Trophoblast cell (in vitro differentiated cells and primary cell): ENCODE results near the gene MKX.

Experiments
- DNase-seq, 2 donors: peaks; one replicate each; pipeline ENCODE4 v3.0.0-alpha.2; 2016
- H2AFZ ChIP-seq: 2 replicates; pipeline ENCODE4 v1.6.1; 2013; ENCODE audit warnings: low read length, moderate library complexity, mild to moderate bottlenecking; ENCODE audit not compliant: insufficient read depth, poor library complexity
- H2AK5ac ChIP-seq: 2 replicates; pipeline ENCODE4 v1.6.1; 2013; ENCODE audit warnings: mild to moderate bottlenecking, low read length
- H2BK120ac ChIP-seq: 2 replicates; pipeline ENCODE4 v1.6.1; 2013; ENCODE audit warnings: low read length, mild to moderate bottlenecking, moderate library complexity; ENCODE audit not compliant: insufficient read depth, poor library complexity
- H2BK12ac ChIP-seq: 2 replicates; pipeline ENCODE4 v1.6.1; 2013; ENCODE audit warnings: mild to moderate bottlenecking, low read length, moderate library complexity
- H2BK5ac ChIP-seq: 2 replicates; pipeline ENCODE4 v1.6.1; 2013; ENCODE audit warnings: low read length, low read depth, moderate library complexity, mild to moderate bottlenecking; ENCODE audit not compliant: poor library complexity
- H3K14ac ChIP-seq: 2 replicates; pipeline ENCODE4 v1.6.1; 2013; ENCODE audit warnings: mild to moderate bottlenecking, low read length
- H3K18ac ChIP-seq: 2 replicates; pipeline ENCODE4 v1.6.1; 2013; ENCODE audit warnings: mild to moderate bottlenecking, low read length
- H3K23ac ChIP-seq: 2 replicates; pipeline ENCODE4 v1.6.1; 2013; ENCODE audit warnings: low read length
- H3K27ac ChIP-seq: 2 replicates; pipeline ENCODE4 v1.5.1; 2013; ENCODE audit warnings: low read depth, mild to moderate bottlenecking, inconsistent platforms, low read length, moderate library complexity
- H3K27me3 ChIP-seq: 2 replicates; pipeline ENCODE4 v1.6.1; 2013; ENCODE audit warnings: inconsistent platforms, mild to moderate bottlenecking, low read length, moderate library complexity; ENCODE audit not compliant: insufficient read depth
- H3K36me3 ChIP-seq, 2 experiments: 1 replicate in 1 of 2; 2 replicates in 1 of 2; pipeline ENCODE4 v1.6.1; 2013; ENCODE audit warnings: low read length in 2 of 2, mild to moderate bottlenecking in 2 of 2, moderate library complexity in 1 of 2; ENCODE audit not compliant: insufficient read depth in 2 of 2, control insufficient read depth in 1 of 2
- H3K4ac ChIP-seq: 2 replicates; pipeline ENCODE4 v1.6.1; 2013; ENCODE audit warnings: low read depth, mild to moderate bottlenecking, low read length, moderate library complexity
- H3K4me1 ChIP-seq, 2 experiments: 1 replicate in 1 of 2; 2 replicates in 1 of 2; pipeline ENCODE4 v1.6.1; 2013; ENCODE audit warnings: low read length in 2 of 2, mild to moderate bottlenecking in 2 of 2, moderate library complexity in 1 of 2; ENCODE audit not compliant: insufficient read depth in 2 of 2, control insufficient read depth in 1 of 2
- H3K4me2 ChIP-seq: 2 replicates; pipeline ENCODE4 v1.6.1; 2013; ENCODE audit warnings: inconsistent platforms, mild to moderate bottlenecking, low read length, moderate library complexity
- H3K4me3 ChIP-seq: 2 replicates; pipeline ENCODE4 v1.5.1; 2013; ENCODE audit warnings: mild to moderate bottlenecking, low read depth, low read length, inconsistent platforms
- H3K79me1 ChIP-seq: one replicate; pipeline ENCODE4 v1.6.1; 2013; ENCODE audit warnings: low read length
- H3K79me2 ChIP-seq: 2 replicates; pipeline ENCODE4 v1.6.1; 2013; ENCODE audit warnings: low read length, mild to moderate bottlenecking; ENCODE audit not compliant: control insufficient read depth, insufficient read depth, poor library complexity
- H3K9ac ChIP-seq: 2 replicates; pipeline ENCODE4 v1.6.1; 2013; ENCODE audit warnings: mild to moderate bottlenecking, low read length
- H3K9me3 ChIP-seq: 2 replicates; pipeline ENCODE4 v1.6.1; 2013; ENCODE audit warnings: low read depth, mild to moderate bottlenecking, control low read depth, inconsistent platforms, low read length; ENCODE audit not compliant: insufficient read depth
- H4K12ac ChIP-seq: 2 replicates; pipeline ENCODE4 v1.6.1; 2013; ENCODE audit warnings: low read depth, mild to moderate bottlenecking, low read length, moderate library complexity
- H4K8ac ChIP-seq: 2 replicates; pipeline ENCODE4 v1.6.1; 2013; ENCODE audit warnings: low read depth, mild to moderate bottlenecking, low read length, moderate library complexity
- H4K91ac ChIP-seq: one replicate; pipeline ENCODE4 v1.6.1; 2013; ENCODE audit warnings: low read depth, mild to moderate bottlenecking, low read length, moderate library complexity
- WGBS: extraction: QIAGEN DNeasy Blood & Tissue Kit; methylation state at CpG from one replicate; pipeline ENCODE4 v1.1.7; 2013; ENCODE audit warnings: missing lambda C conversion rate; ENCODE audit not compliant: insufficient read length, insufficient coverage; ENCODE audit errors: extremely low coverage; 5-methylcytosine and 5-hydroxymethylcytosine counted together

The MKX gene

DNA sequence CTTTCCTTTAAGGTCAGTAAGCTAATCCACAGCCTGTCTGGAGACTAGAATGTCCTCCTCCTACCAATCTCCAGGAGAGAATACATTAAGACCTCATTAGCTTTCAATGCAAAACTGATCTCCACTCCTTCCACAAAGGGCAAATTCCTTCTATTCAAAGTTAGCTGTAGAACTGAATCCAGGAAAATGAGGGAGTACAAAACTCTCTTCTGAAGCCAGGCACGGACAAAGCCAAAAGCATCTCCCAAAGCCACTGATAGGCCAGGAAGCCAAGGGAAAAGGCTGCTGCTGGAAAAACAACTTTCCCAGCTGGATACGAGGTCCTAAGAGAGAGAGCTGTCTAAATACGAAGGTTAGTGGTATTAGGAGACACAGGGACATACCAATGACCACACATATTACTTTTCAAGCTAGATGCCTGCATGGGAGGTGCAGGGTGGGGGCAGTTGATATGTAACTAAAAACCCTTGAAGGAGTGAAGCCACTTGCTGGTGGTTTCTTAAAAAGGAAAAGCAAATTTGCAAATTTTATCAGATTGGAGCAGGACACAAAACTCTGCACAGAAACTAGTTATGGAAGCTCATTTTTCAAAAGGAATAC, 43.6 kb downstream of the MKX start:
- H2BK5ac ChIP-seq = no peak overlapping the region
- no peak overlapping the region for H2AFZ ChIP-seq
- H3K4me1 ChIP-seq = no peaks in the 10 kb centered on the region
- no peak overlapping the region for H2AK5ac ChIP-seq
- no peak overlapping the region for H4K8ac ChIP-seq
- H3K18ac ChIP-seq = no peak overlapping the region
- no peak overlapping the region for H4K91ac ChIP-seq
- no peak overlapping the region for H3K4me2 ChIP-seq
- H2BK120ac ChIP-seq = no peak overlapping the region
- H3K9me3 ChIP-seq = no peaks in the 10 kb centered on the region
- no peaks in the 10 kb centered on the region for H3K79me2 ChIP-seq
- H4K12ac ChIP-seq = no peak overlapping the region
- H3K79me1 ChIP-seq = no peaks in the 10 kb centered on the region
- H3K27me3 ChIP-seq = no peaks in the 10 kb centered on the region
- no CpG with 5 or more reads among the region's 3 CpGs for WGBS
- no peak overlapping the region for H3K9ac ChIP-seq
- H3K27ac ChIP-seq = no peak overlapping the region
- no peak overlapping the region for H2BK12ac ChIP-seq
- H3K14ac ChIP-seq = no peak overlapping the region
- no peaks in the 10 kb centered on the region for H3K36me3 ChIP-seq
- no peak for DNase-seq
- no peak overlapping the region for H3K23ac ChIP-seq
- no peak overlapping the region for H3K4me3 ChIP-seq
- no peak overlapping the region for H3K4ac ChIP-seq

DNA sequence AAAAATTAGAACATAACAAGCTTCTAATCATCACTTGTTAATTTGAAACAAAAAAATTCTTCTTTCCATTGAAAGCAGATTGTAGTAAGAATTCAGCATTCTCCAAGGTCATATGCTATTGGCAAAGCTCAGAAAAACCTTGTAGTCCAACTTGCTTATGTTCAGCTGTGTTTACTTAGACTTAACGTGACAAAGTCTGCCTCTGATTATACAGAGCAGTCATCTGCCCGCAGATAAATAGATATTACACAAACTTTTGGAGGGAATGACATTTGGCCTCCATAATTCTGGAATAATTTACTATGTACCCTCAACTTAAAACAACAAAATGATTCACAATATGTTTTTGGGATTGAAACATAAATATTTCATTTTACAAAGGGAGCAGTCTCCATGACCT, 45.8 kb downstream of the MKX start:
- H3K9me3 ChIP-seq = no peaks in the 10 kb centered on the region
- no peak overlapping the region for H3K18ac ChIP-seq
- no peaks in the 10 kb centered on the region for H3K27me3 ChIP-seq
- H2AK5ac ChIP-seq = no peak overlapping the region
- no peak overlapping the region for H3K23ac ChIP-seq
- no peak overlapping the region for H3K14ac ChIP-seq
- DNase-seq = no peak
- no peak overlapping the region for H2BK12ac ChIP-seq
- H3K9ac ChIP-seq = no peak overlapping the region
- H2BK5ac ChIP-seq = no peak overlapping the region
- no CpG with 5 or more reads among the region's 2 CpGs for WGBS
- no peak overlapping the region for H4K8ac ChIP-seq
- no peak overlapping the region for H4K91ac ChIP-seq
- H3K4me1 ChIP-seq = no peaks in the 10 kb centered on the region
- no peaks in the 10 kb centered on the region for H3K79me1 ChIP-seq
- no peak overlapping the region for H2BK120ac ChIP-seq
- H4K12ac ChIP-seq = no peak overlapping the region
- H3K27ac ChIP-seq = no peak overlapping the region
- H3K4ac ChIP-seq = no peak overlapping the region
- H3K4me2 ChIP-seq = no peak overlapping the region
- H2AFZ ChIP-seq = no peak overlapping the region
- no peak overlapping the region for H3K4me3 ChIP-seq
- H3K36me3 ChIP-seq = no peaks in the 10 kb centered on the region
- H3K79me2 ChIP-seq = no peaks in the 10 kb centered on the region

DNA sequence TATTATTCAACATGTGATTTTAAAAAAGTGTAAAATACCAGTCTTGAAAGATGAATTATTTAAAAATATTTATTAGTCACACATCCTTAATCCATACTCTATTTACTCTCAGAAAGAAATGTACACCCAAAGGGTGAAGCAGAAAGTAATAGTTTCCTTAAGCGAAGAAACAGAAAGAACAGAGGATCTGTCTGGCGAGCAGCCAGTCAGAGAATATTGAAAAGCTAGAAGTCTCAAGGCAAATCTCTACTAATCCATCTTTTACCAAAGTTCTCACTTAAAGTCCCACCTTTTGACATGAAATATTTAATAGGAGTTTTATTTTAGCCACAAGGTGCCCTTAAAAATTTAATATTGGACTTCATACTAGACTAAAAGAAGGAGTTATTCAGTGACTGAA, 46.7 kb downstream of the MKX start:
- Histone ChIP-seq H3K9me3 (no peaks in the 10 kb centered on the region), H3K27ac (no peak overlapping the region), H3K27me3 (no peaks in the 10 kb centered on the region), H2BK120ac (no peak overlapping the region), H3K4me1 (no peaks in the 10 kb centered on the region), H2BK12ac (no peak overlapping the region), H3K4me3 (no peak overlapping the region), H4K91ac (no peak overlapping the region), H3K23ac (no peak overlapping the region), H3K79me2 (no peaks in the 10 kb centered on the region), H2AK5ac (no peak overlapping the region), H3K18ac (no peak overlapping the region), H2AFZ (no peak overlapping the region), H2BK5ac (no peak overlapping the region), H3K14ac (no peak overlapping the region), H4K8ac (no peak overlapping the region), H3K4me2 (no peak overlapping the region), H3K4ac (no peak overlapping the region), H3K79me1 (no peaks in the 10 kb centered on the region), H3K9ac (no peak overlapping the region), H3K36me3 (no peaks in the 10 kb centered on the region), H4K12ac (no peak overlapping the region)
- no CpG with 5 or more reads among the region's 2 CpGs for WGBS
- DNase-seq = no peak

DNA sequence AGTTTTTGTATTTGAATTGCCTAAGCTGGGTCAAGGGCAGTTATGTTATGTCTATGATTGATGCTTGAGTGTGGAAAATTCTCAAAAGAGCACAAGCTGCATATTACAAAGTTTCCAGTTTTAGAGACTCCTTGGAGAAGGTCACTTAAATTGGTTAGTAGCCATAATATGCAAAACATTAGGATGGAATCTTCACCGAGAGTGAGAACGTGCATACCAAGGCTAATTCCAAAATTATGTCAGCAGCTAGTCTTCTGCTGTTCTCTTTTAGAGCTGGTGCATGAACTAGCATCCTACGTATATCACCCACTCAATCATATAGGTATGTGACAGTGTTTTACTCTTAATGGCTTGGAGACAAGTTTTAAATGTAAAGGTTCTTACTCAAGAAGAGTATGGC, 49.2 kb downstream of the MKX start:
- no peak overlapping the region for H2AFZ ChIP-seq
- no peak overlapping the region for H3K23ac ChIP-seq
- no peak overlapping the region for H4K8ac ChIP-seq
- no CpG with 5 or more reads among the region's 3 CpGs for WGBS
- no peak overlapping the region for H2BK5ac ChIP-seq
- H3K9me3 ChIP-seq = no peaks in the 10 kb centered on the region
- no peak overlapping the region for H4K91ac ChIP-seq
- no peak overlapping the region for H2BK120ac ChIP-seq
- H3K79me1 ChIP-seq = no peaks in the 10 kb centered on the region
- no peaks in the 10 kb centered on the region for H3K27me3 ChIP-seq
- H3K4me3 ChIP-seq = no peak overlapping the region
- no peaks in the 10 kb centered on the region for H3K79me2 ChIP-seq
- no peak overlapping the region for H3K27ac ChIP-seq
- peak; percentile 4 to 65 for DNase-seq
- no peak overlapping the region for H3K4ac ChIP-seq
- no peak overlapping the region for H4K12ac ChIP-seq
- H3K4me2 ChIP-seq = no peak overlapping the region
- no peak overlapping the region for H2BK12ac ChIP-seq
- H3K9ac ChIP-seq = no peak overlapping the region
- no peak overlapping the region for H2AK5ac ChIP-seq
- no peaks in the 10 kb centered on the region for H3K4me1 ChIP-seq
- H3K14ac ChIP-seq = no peak overlapping the region
- H3K18ac ChIP-seq = no peak overlapping the region
- no peaks in the 10 kb centered on the region for H3K36me3 ChIP-seq
